T-cell (primary cell): ENCODE measurements around the gene PARG. TPM values are rescaled to one million over a fixed set of nuclear protein-coding genes. Genes with fewer than 3 reads are reported as not detected.
"Not testable (repeated sequence)": the region's sequence is repeated elsewhere in the genome, so short reads cannot be mapped to it uniquely, and the experiment has no call there.

Experiments
- ATAC-seq, 4 experiments: fragments of 200-7000 bp in 3 of 4; fragments of 150-1000 bp in 1 of 4; cut with Tn5 transposase; replicated peaks in 1 of 4; 1 replicate in 3 of 4; 2 replicates in 1 of 4; pipeline ENCODE4 v1.10.0; 2021; ENCODE audit warnings: moderate library complexity in 3 of 4, mild to moderate bottlenecking in 2 of 4, moderate number of reproducible peaks in 1 of 4
- CTCF ChIA-PET, 2 donors: fragments of 300-600 bp; sonication (Branson Sonifier 250); formaldehyde crosslinking; loops; one replicate each; lab custom pipeline; 2022; ENCODE audit warnings: antibody characterized with exemption in 2 of 2; lab: Charles Lee
- POLR2A ChIA-PET, 2 donors: fragments of 300-600 bp; sonication (Branson Sonifier 250); formaldehyde crosslinking; loops; one replicate each; lab custom pipeline; 2022; ENCODE audit warnings: antibody characterized with exemption in 2 of 2; lab: Charles Lee
- DNase-seq, 35 experiments: peaks; one replicate each; pipeline versions ENCODE4 v3.0.0 to v3.0.0-alpha.2; 2013 to 2023
- H3K27ac ChIP-seq: one replicate; pipeline ENCODE4 v1.5.1; 2013; ENCODE audit warnings: low read length
- H3K27me3 ChIP-seq, 2 experiments: replicated peaks in 1 of 2; 1 replicate in 1 of 2; 2 replicates in 1 of 2; pipeline versions ENCODE4 v1.6.1 to v1.7.0; 2013; ENCODE audit warnings: low read length in 1 of 2, mixed read lengths in 1 of 2; ENCODE audit not compliant: control insufficient read depth in 2 of 2, insufficient read depth in 2 of 2; ENCODE audit errors: extremely low read depth in 1 of 2
- H3K36me3 ChIP-seq, 2 donors: 1 replicate in 1 of 2; 2 replicates in 1 of 2; pipeline versions ENCODE4 v1.6.1 to v1.7.0; 2013; ENCODE audit warnings: low read length in 1 of 2; ENCODE audit not compliant: control insufficient read depth in 2 of 2, insufficient read depth in 1 of 2; ENCODE audit errors: extremely low read depth in 1 of 2
- H3K4me1 ChIP-seq, 2 experiments: 1 replicate in 1 of 2; 2 replicates in 1 of 2; pipeline versions ENCODE4 v1.6.1 to v1.7.0; 2013; ENCODE audit warnings: low read length in 2 of 2, mixed read lengths in 1 of 2; ENCODE audit not compliant: insufficient read depth in 2 of 2, control insufficient read depth in 1 of 2; ENCODE audit errors: extremely low read depth in 1 of 2
- H3K4me3 ChIP-seq, 2 donors: 1 replicate in 1 of 2; 2 replicates in 1 of 2; pipeline versions ENCODE4 v1.5.1 to v1.7.0; 2013; ENCODE audit warnings: mild to moderate bottlenecking in 2 of 2, low read length in 1 of 2, moderate library complexity in 1 of 2; ENCODE audit not compliant: control insufficient read depth in 1 of 2; ENCODE audit errors: extremely low read depth in 1 of 2
- H3K9me3 ChIP-seq: 2 replicates; pipeline ENCODE4 v1.7.0; 2013
- H3K27ac Mint-ChIP-seq, 2 donors: one replicate each; pipeline ENCODE4 v1.8.0; 2020 to 2021; ENCODE audit warnings: mild to moderate bottlenecking in 2 of 2, mixed read lengths in 2 of 2
- H3K27me3 Mint-ChIP-seq, 2 donors: one replicate each; pipeline ENCODE4 v1.8.0; 2021 to 2022; ENCODE audit warnings: mixed read lengths in 2 of 2
- H3K36me3 Mint-ChIP-seq: one replicate; pipeline ENCODE4 v1.8.0; 2021; ENCODE audit warnings: mixed read lengths
- H3K4me1 Mint-ChIP-seq, 3 donors: one replicate each; pipeline ENCODE4 v1.8.0; 2020 to 2022; ENCODE audit warnings: mixed read lengths in 3 of 3, mild to moderate bottlenecking in 1 of 3
- H3K4me3 Mint-ChIP-seq, 3 donors: one replicate each; pipeline ENCODE4 v1.8.0; 2020 to 2022; ENCODE audit warnings: mild to moderate bottlenecking in 3 of 3, mixed read lengths in 3 of 3, moderate library complexity in 3 of 3
- H3K9me3 Mint-ChIP-seq, 3 donors: one replicate each; pipeline ENCODE4 v1.8.0; 2020 to 2022; ENCODE audit warnings: mixed read lengths in 3 of 3
- WGBS: methylation state at CpG from one replicate; pipeline ENCODE4 v1.1.5; 2013; ENCODE audit warnings: missing lambda C conversion rate; ENCODE audit not compliant: insufficient coverage; 5-methylcytosine and 5-hydroxymethylcytosine counted together
- total RNA-seq, 35 experiments: library from RNA in 6 of 35; stranded (reverse) in 6 of 35; fragments of 120-200 nt in 1 of 35; gene quantifications; one replicate each; pipeline versions ENCODE4 v1.2.1 to v1.2.4 and lab custom pipeline; 2013 to 2026

The PARG gene
- 10 to 100 TPM; 30.2 to 34.8 (median 32.8) TPM for total RNA-seq
- 47.2 TPM for total RNA-seq (2013)
- 28.1 to 61.8 (median 42.8) reads per million in 29 experiments for total RNA-seq (lab: John Stamatoyannopoulos, UW)

DNA sequence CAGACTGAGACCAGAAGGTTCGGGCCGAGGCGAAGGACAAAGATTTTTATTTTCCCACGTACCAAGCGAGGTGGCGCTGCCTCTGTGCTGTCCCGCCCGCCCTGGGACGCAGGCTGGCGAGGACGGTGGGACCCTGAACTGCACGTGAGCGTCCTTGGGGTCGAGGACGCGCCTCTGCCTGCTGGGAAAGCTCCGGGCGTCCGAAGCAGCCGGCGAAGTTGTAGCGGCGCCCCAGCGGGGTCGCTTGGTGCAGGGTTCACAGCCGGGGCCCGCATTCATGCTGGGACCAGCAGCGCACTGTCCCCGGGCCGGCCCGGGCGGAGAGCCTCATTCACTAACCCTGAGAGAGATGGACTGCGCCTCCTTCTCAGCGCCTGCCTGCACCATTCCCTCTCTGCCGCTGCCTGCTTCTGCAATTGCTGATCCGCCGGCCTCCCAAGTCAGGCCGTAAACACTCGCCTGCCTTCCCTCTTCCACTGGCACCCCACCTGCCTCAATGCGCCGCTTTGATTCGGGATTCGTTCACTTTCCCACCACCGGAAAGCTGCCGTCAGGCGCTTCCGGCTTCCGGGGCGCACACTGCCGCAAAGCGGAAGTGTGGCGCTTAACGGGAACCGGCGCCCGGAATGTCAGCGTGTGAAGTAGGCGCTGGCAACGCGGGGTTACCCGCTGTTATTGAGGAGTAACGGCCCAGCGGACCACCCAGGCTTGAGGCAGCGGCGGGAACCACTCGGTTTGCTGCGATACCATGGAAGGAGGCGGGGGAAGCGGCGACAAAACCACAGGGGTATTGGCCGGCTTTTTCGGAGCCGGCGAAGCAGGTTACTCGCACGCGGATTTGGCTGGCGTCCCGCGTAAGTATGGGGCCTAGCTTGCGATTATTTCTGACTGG lies at the start of gene PARG, which contains the start of gene TIMM23B:
PARG (minus strand) TSS at position 581 of the 892 bp plus-strand sequence; CDS start at position 279, 302 bp downstream.
TIMM23B (plus strand) TSS at position 607 of the 892 bp plus-strand sequence; CDS start at position 749, 142 bp downstream.
- peaks cover 7 to 12% of the 10 kb centered on the region in 2 experiments for H3K4me1 ChIP-seq
- POLR2A ChIA-PET, CTCF ChIA-PET, H3K27me3 ChIP-seq, H3K27me3 Mint-ChIP-seq, H3K9me3 Mint-ChIP-seq, H3K9me3 ChIP-seq, H3K36me3 Mint-ChIP-seq, H3K36me3 ChIP-seq: not testable (repeated sequence)
- 0% methylated on average over 63 of the region's 81 CpGs for WGBS
- Mint-ChIP-seq H3K4me3 (peak within 1 kb of the TSS; percentile 99 to 100 (median 100)), H3K4me1 (peaks cover 40 to 47% (median 44%) of the 10 kb centered on the region in 3 donors), H3K27ac (peak within 1 kb of the TSS; percentile 92 to 97)
- H3K27ac ChIP-seq, result peak within 1 kb of the TSS; percentile 53
- DNase-seq (peak; percentile 66 to 87 (median 75)), ATAC-seq (peak; percentile 86 to 88 (median 88))
- H3K4me3 ChIP-seq, result peak within 1 kb of the TSS; percentile 78 to 86

DNA sequence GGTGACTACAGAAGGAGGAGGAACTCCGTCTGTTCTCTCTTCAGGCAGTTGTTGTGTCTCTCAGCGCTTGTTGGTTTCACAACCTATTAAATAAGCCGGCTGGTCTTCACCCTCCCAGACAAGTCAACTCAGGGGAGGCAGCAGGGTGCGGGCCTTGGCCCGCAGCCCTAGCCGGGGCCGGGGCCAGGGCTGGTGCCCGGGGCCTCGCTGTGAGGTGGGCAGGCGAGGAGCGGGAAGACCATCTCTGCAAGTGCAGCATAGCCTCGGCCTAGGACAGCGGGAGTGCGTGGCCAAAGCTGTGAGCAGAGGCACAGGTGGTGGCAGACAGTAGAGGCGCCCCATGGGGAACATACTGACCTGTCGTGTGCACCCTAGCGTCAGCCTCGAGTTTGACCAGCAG lies 46.5 kb upstream of the PARG start, which contains the start of gene AGAP6:
AGAP6 (plus strand) TSS at position 31 of the 400 bp plus-strand sequence; CDS start at position 341, 310 bp downstream.
- H3K27me3 Mint-ChIP-seq, CTCF ChIA-PET, H3K4me1 ChIP-seq, DNase-seq, H3K27ac ChIP-seq, H3K4me1 Mint-ChIP-seq, H3K9me3 ChIP-seq, POLR2A ChIA-PET, H3K27ac Mint-ChIP-seq, H3K4me3 ChIP-seq, ATAC-seq, H3K27me3 ChIP-seq, H3K9me3 Mint-ChIP-seq, H3K36me3 ChIP-seq, H3K4me3 Mint-ChIP-seq: not testable (repeated sequence)
- WGBS, result no CpG with 5 or more reads among the region's 18 CpGs
- peaks cover 11% of the 10 kb centered on the region for H3K36me3 Mint-ChIP-seq

- no CpG with 5 or more reads among the region's 3 CpGs for WGBS
- ATAC-seq, H3K36me3 Mint-ChIP-seq, H3K4me3 ChIP-seq, DNase-seq, H3K4me1 ChIP-seq, H3K4me3 Mint-ChIP-seq, H3K36me3 ChIP-seq, H3K27ac Mint-ChIP-seq, POLR2A ChIA-PET, H3K27me3 Mint-ChIP-seq, H3K9me3 ChIP-seq, H3K4me1 Mint-ChIP-seq, H3K9me3 Mint-ChIP-seq, H3K27me3 ChIP-seq, H3K27ac ChIP-seq, CTCF ChIA-PET: not testable (repeated sequence)
Measured at GRCh38 chr10:49987207-49987606, 45.4 kb upstream of the PARG start.

DNA sequence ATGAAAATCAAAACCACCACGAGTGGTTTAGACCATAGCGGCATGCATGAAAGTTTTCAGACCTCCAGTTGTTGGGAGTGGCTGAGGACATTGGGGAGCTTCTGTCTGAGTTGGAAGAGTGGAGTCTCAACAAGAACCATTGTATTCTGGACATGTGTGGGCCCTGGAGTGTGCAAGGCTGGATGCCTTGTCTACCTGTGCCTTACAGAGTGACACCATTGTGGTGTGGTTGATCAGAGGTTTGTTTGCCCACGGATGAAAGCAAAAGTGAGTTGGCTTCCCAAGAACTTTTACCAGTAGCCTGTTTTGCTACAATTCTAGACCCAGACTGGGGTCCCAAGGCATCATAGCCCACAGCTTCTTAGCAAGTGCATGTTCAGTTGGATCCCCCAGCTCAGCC lies 35.9 kb upstream of the PARG start:
- CTCF ChIA-PET, DNase-seq, H3K4me1 Mint-ChIP-seq, POLR2A ChIA-PET, H3K36me3 ChIP-seq, H3K4me3 Mint-ChIP-seq, H3K9me3 ChIP-seq, H3K27me3 ChIP-seq, H3K4me1 ChIP-seq, H3K27ac Mint-ChIP-seq, H3K27ac ChIP-seq, H3K9me3 Mint-ChIP-seq, H3K4me3 ChIP-seq, H3K27me3 Mint-ChIP-seq, ATAC-seq: not testable (repeated sequence)
- WGBS, result no CpG with 5 or more reads among the region's 3 CpGs
- peaks cover 14% of the 10 kb centered on the region for H3K36me3 Mint-ChIP-seq

DNA sequence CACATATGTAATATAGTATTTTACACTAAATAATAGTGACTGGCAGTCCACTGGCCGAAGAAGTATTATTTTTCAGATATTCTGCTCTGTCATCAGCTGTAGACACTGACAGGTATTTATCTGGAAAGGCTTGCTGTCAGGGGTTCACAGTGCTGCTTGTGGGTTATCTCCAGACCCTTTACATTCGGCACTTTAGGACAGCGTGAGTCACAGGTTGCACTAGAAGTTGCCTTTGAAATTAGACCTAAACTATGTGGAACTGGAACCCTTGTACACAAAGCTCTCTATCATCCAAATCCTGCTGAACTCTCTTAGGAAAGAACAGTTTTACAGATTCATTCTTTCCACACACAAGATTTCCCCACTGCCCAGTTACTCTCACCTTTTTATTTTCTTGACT lies 30.3 kb upstream of the PARG start:
- ATAC-seq, H3K4me1 Mint-ChIP-seq, H3K27me3 ChIP-seq, H3K36me3 ChIP-seq, H3K4me1 ChIP-seq, H3K36me3 Mint-ChIP-seq, H3K27ac Mint-ChIP-seq, DNase-seq, H3K9me3 Mint-ChIP-seq, H3K9me3 ChIP-seq, POLR2A ChIA-PET, CTCF ChIA-PET, H3K4me3 ChIP-seq, H3K27ac ChIP-seq, H3K4me3 Mint-ChIP-seq, H3K27me3 Mint-ChIP-seq: not testable (repeated sequence)
- WGBS, result no CpG with 5 or more reads among the region's 3 CpGs

GRCh38 chr10:49971466-49971865 lies 29.6 kb upstream of the PARG start:
- H3K4me3 Mint-ChIP-seq, DNase-seq, H3K4me3 ChIP-seq, H3K9me3 ChIP-seq, ATAC-seq, H3K27me3 ChIP-seq, H3K27me3 Mint-ChIP-seq, H3K4me1 Mint-ChIP-seq, POLR2A ChIA-PET, H3K36me3 Mint-ChIP-seq, H3K27ac Mint-ChIP-seq, H3K36me3 ChIP-seq, H3K4me1 ChIP-seq, CTCF ChIA-PET, H3K9me3 Mint-ChIP-seq, H3K27ac ChIP-seq: not testable (repeated sequence)
- no CpG with 5 or more reads among the region's 2 CpGs for WGBS
